Stimulated activated effector memory CD8-positive, alpha-beta T cell treated with anti-CD3 and anti-CD28 coated beads, Interleukin-12 subunit alpha, Interleukin-12 subunit beta, amount 100 ng/mL, for 72 hours (primary cell): ENCODE measurements around the gene ASIP.

Source experiments
- ATAC-seq: fragments of 150-1000 bp; cut with Tn5 transposase; 2 replicates; pipeline ENCODE4 v1.10.0; 2021
- DNase-seq, 2 donors: peaks; one replicate each; pipeline ENCODE4 v3.0.0; 2021 to 2022; ENCODE audit warnings: low spot score in 2 of 2
- H3K27ac Mint-ChIP-seq: one replicate; pipeline ENCODE4 v1.8.0; 2022; ENCODE audit warnings: mild to moderate bottlenecking, mixed read lengths
- H3K36me3 Mint-ChIP-seq: one replicate; pipeline ENCODE4 v1.8.0; 2022; ENCODE audit warnings: mild to moderate bottlenecking, mixed read lengths
- H3K4me1 Mint-ChIP-seq: one replicate; pipeline ENCODE4 v1.8.0; 2022; ENCODE audit warnings: mixed read lengths
- H3K4me3 Mint-ChIP-seq: one replicate; pipeline ENCODE4 v1.8.0; 2022; ENCODE audit warnings: mild to moderate bottlenecking, mixed read lengths
- H3K9me3 Mint-ChIP-seq: one replicate; pipeline ENCODE4 v1.8.0; 2022; ENCODE audit warnings: mixed read lengths

Gene ASIP

GRCh38 chr20:34305333-34306230 is 64.4 kb downstream of the ASIP start:
- Mint-ChIP-seq H3K4me3 (no peak overlapping the region), H3K9me3 (no peaks in the 10 kb centered on the region), H3K36me3 (peaks cover 12% of the 10 kb centered on the region), H3K27ac (no peak overlapping the region), H3K4me1 (peaks cover 9% of the 10 kb centered on the region)
- DNase-seq (no peak), ATAC-seq (no peak)

DNA sequence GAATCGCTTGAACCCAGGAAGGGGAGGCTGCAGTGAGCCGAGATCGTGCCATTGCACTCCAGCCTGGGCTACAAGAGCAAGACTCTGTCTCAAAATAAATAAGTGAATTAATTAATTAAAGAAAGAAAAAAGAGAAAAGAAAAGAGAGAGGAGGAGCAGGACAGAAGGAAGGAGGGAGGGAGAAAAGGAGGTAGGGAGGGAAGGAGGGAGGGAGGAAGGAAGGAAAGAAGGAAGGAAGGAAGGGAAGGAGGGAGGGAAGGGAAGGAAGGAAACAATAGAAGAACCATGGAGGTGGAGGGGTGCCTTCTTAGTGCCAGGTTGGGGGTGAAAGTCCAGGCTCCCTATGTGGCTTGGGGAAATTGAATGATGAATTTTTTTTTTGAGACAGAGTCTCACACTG is 68.5 kb downstream of the ASIP start:
- H3K4me3 Mint-ChIP-seq, result no peak overlapping the region
- DNase-seq (no peak), ATAC-seq (no peak)
- no peak overlapping the region for H3K27ac Mint-ChIP-seq
- peaks cover 24% of the 10 kb centered on the region for H3K4me1 Mint-ChIP-seq
- no peaks in the 10 kb centered on the region for H3K36me3 Mint-ChIP-seq
- no peaks in the 10 kb centered on the region for H3K9me3 Mint-ChIP-seq

- Mint-ChIP-seq H3K4me3 (no peak overlapping the region), H3K36me3 (no peaks in the 10 kb centered on the region), H3K27ac (no peak overlapping the region), H3K9me3 (no peaks in the 10 kb centered on the region), H3K4me1 (peaks cover 26% of the 10 kb centered on the region)
- no peak for DNase-seq
- no peak for ATAC-seq
These were observed 69.4 kb downstream of the ASIP start for GRCh38 chr20:34310481-34311117.

DNA sequence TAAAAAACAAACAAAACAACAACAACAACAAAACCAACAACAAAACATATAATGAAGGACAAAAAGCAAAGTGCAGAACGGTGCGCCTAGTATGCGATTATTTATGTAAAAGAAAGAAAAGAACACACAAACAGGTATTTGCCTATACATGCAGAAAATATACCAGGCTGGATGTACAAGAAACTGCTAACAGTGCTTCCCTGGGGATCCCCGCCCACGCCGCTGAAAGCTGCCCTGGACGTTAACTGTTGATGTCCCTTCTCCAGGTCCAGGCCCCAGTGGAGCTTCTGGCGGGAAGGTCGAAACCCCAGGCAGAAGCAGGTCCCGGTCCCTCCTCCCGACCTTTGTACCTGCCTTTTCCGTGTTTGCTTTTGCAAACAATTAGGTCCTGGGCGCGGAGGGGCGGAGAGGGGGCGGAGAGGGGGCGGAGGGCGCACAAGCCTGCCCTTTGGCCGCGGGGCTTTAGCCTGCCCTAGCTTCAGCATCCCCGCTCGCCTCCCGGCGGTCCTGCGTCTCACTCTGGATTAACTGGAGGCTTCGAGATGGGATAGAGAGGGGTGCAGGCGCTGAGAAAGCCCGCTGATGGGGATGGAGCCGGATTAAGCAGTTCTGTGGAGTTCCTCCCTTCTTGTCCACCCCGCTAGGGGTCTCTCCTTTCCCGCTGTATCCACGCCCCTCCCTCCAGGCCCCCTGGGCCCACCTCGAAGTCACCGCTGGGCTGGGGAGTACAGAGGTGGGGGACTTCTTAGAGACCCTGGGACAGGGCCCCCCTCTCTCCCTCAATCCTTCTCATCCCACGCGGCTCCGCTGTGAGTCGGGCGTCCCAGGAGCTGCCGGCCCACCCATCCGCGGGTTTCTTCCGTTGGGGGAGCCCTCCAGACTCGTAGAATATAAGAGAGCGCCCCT is 70.1 kb downstream of the ASIP start:
- DNase-seq (no peak), ATAC-seq (no peak)
- Mint-ChIP-seq H3K36me3 (no peaks in the 10 kb centered on the region), H3K4me3 (peak overlapping the region; percentile 30), H3K9me3 (no peaks in the 10 kb centered on the region), H3K27ac (no peak overlapping the region), H3K4me1 (peaks cover 26% of the 10 kb centered on the region)

DNA sequence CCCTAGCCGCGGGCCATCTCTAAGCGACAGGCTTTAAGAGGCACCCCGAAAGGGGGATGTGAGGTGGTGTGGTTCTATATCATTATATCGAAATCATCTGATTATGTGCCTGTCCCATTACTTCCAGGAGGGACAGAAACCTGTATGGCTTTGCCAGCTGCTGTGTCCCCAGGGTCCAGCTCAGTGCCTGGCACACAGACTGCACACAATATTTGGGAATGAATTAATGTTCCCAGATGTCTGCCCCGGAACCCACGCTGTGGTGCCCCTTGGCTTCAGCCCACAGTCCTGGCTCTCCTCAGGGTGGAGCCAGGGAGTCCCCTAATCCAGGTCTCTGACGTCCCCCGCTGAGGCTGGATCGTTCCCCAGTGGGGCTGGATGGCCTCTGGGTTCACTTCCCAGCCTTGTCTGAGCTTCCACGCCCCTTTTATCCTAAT is 70.8 kb downstream of the ASIP start:
- Mint-ChIP-seq H3K4me1 (peaks cover 26% of the 10 kb centered on the region), H3K4me3 (peak overlapping the region; percentile 30), H3K36me3 (no peaks in the 10 kb centered on the region), H3K27ac (no peak overlapping the region), H3K9me3 (no peaks in the 10 kb centered on the region)
- no peak for ATAC-seq
- no peak for DNase-seq

DNA sequence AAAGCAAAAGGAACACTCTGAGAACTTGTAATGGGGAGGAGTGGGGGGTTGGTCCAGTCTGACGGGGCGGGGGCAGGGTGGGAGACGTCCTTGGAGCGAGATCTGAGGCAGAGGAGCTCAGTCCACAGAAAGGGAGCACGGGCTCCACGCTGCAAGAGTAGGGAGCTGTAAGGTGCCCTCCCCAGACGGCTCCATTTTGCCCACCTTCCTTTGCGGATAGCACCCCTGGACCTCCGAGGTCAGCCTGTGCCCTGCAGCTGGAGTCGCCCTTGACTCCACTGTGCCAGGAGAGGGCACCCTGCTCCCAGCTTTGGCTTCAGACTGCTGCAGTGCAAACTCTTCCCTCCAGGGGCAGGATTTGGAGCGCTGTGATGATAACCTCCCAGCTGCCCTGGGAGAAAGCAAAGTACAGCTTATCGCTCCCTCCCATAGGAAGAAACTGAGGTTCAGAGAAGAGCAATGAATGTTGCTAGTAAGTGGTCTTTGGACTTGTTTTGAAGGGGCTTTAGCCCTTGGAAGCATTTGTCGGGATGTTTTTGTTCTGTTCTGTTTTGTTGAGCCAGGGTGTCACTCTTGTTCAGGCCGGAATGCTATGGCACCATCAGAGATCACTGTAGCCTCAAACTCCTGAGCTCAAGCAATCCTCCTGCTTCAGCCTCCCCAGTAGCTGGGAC is 71.5 kb downstream of the ASIP start:
- ATAC-seq, result peak; percentile 97

GRCh38 chr20:34315236-34315635 is 74.0 kb downstream of the ASIP start:
- H3K27ac Mint-ChIP-seq, result no peak overlapping the region
- H3K4me1 Mint-ChIP-seq, result peaks cover 26% of the 10 kb centered on the region

More for the DNA sequence above, 71.5 kb downstream of the ASIP start:
- Mint-ChIP-seq H3K9me3 (no peaks in the 10 kb centered on the region), H3K4me3 (peak overlapping the region; percentile 30), H3K4me1 (peaks cover 26% of the 10 kb centered on the region), H3K36me3 (no peaks in the 10 kb centered on the region), H3K27ac (no peak overlapping the region)
- peak; percentile 79 to 93 for DNase-seq

GRCh38 chr20:34316196-34316814 is 75.1 kb downstream of the ASIP start:
- Mint-ChIP-seq H3K4me3 (no peak overlapping the region), H3K9me3 (no peaks in the 10 kb centered on the region), H3K27ac (no peak overlapping the region), H3K4me1 (peaks cover 26% of the 10 kb centered on the region), H3K36me3 (no peaks in the 10 kb centered on the region)
- no peak for DNase-seq
- ATAC-seq, result no peak

More at GRCh38 chr20:34315236-34315635, 74.0 kb downstream of the ASIP start:
- ATAC-seq (no peak), DNase-seq (no peak)
- Mint-ChIP-seq H3K9me3 (no peaks in the 10 kb centered on the region), H3K4me3 (no peak overlapping the region), H3K36me3 (no peaks in the 10 kb centered on the region)
